H1 (cell line): ENCODE measurements around the gene MAPK1. TPM values are rescaled to one million over a fixed set of nuclear protein-coding genes. Genes with fewer than 3 reads are reported as not detected.
"Not testable (repeated sequence)": the region's sequence is repeated elsewhere in the genome, so short reads cannot be mapped to it uniquely, and the experiment has no call there.

Source experiments
- CTCF ChIA-PET: fragments of 300-600 bp; sonication (Branson Sonifier 250); formaldehyde crosslinking; loops from one replicate; lab custom pipeline; 2021; ENCODE audit not compliant: partially characterized antibody; lab: Charles Lee
- POLR2A ChIA-PET: fragments of 300-600 bp; sonication (Branson Sonifier 250); formaldehyde crosslinking; loops from one replicate; lab custom pipeline; 2021; ENCODE audit warnings: inconsistent platforms; ENCODE audit not compliant: partially characterized antibody; lab: Charles Lee
- DNase-seq, 2 experiments: peaks; one replicate each; pipeline versions ENCODE4 v3.0.0 to v3.0.0-alpha.2; 2010 to 2022; ENCODE audit warnings: low spot score in 2 of 2, low read depth in 1 of 2, mixed read lengths in 1 of 2
- FAIRE-seq: peaks from 2 replicates; lab custom pipeline; 2011; peaks lifted over from hg19 to GRCh38; lab: Jason Lieb, UNC
- H2AFZ ChIP-seq: 2 replicates; pipeline ENCODE4 v1.8.1; 2012; ENCODE audit warnings: low read length, inconsistent platforms
- H2AK5ac ChIP-seq: 2 replicates; pipeline ENCODE4 v1.6.1; 2013; ENCODE audit warnings: low read depth, low read length
- H2BK120ac ChIP-seq: replicated peaks from 2 replicates; pipeline ENCODE3; 2013; ENCODE audit warnings: low read depth, low read length, inconsistent platforms
- H2BK12ac ChIP-seq: 2 replicates; pipeline ENCODE4 v1.6.1; 2013; ENCODE audit warnings: low read depth, low read length
- H2BK15ac ChIP-seq: 2 replicates; pipeline ENCODE4 v1.6.1; 2013; ENCODE audit warnings: low read length
- H2BK20ac ChIP-seq: 2 replicates; pipeline ENCODE4 v1.6.1; 2013; ENCODE audit warnings: low read length
- H2BK5ac ChIP-seq: 2 replicates; pipeline ENCODE4 v1.6.1; 2013; ENCODE audit warnings: low read depth, low read length
- H3K14ac ChIP-seq: 2 replicates; pipeline ENCODE4 v1.6.1; 2013; ENCODE audit warnings: inconsistent platforms; ENCODE audit not compliant: insufficient read length
- H3K18ac ChIP-seq: 2 replicates; pipeline ENCODE4 v1.6.1; 2013; ENCODE audit warnings: low read length; ENCODE audit errors: extremely low read depth
- H3K23ac ChIP-seq: 2 replicates; pipeline ENCODE4 v1.6.1; 2013; ENCODE audit warnings: inconsistent platforms; ENCODE audit not compliant: insufficient read length
- H3K23me2 ChIP-seq: 2 replicates; pipeline ENCODE4 v1.6.1; 2013; ENCODE audit warnings: low read depth, low read length
- H3K27ac ChIP-seq: 2 replicates; pipeline ENCODE4 v1.6.1; 2011; ENCODE audit warnings: low read depth, low read length, inconsistent platforms
- H3K27me3 ChIP-seq, 4 experiments: replicated peaks in 1 of 4; 1 replicate in 1 of 4; 2 replicates in 3 of 4; pipeline versions ENCODE4 v1.6.1 to v1.8.1; 2011 to 2013; ENCODE audit warnings: low read length in 3 of 4, mild to moderate bottlenecking in 3 of 4, inconsistent platforms in 2 of 4, mixed read lengths in 2 of 4, moderate library complexity in 1 of 4; ENCODE audit not compliant: control insufficient read depth in 3 of 4, insufficient read depth in 3 of 4; ENCODE audit errors: extremely low read depth in 1 of 4
- H3K36me3 ChIP-seq, 4 experiments: 2 replicates each; pipeline versions ENCODE4 v1.6.1 to v1.8.1; 2011 to 2013; ENCODE audit warnings: mild to moderate bottlenecking in 4 of 4, low read length in 3 of 4, moderate library complexity in 2 of 4, control low read depth in 1 of 4, inconsistent platforms in 1 of 4; ENCODE audit not compliant: insufficient read depth in 4 of 4, control insufficient read depth in 2 of 4
- H3K4ac ChIP-seq: replicated peaks from 2 replicates; pipeline ENCODE3; 2013; ENCODE audit warnings: low read length, low read depth, mixed read lengths, inconsistent platforms; ENCODE audit not compliant: insufficient read length
- H3K4me1 ChIP-seq, 4 experiments: replicated peaks in 1 of 4; 1 replicate in 1 of 4; 2 replicates in 3 of 4; pipeline versions ENCODE4 v1.6.1 to v1.8.1; 2011 to 2013; ENCODE audit warnings: low read length in 3 of 4, inconsistent platforms in 2 of 4, mixed read lengths in 1 of 4; ENCODE audit not compliant: insufficient read depth in 4 of 4, control insufficient read depth in 3 of 4
- H3K4me2 ChIP-seq, 2 experiments: 2 replicates each; pipeline versions ENCODE4 v1.6.1 to v1.8.1; 2011 to 2013; ENCODE audit warnings: low read depth in 2 of 2, low read length in 2 of 2, control low read depth in 1 of 2, inconsistent platforms in 1 of 2, mild to moderate bottlenecking in 1 of 2; ENCODE audit not compliant: insufficient read depth in 1 of 2
- H3K4me3 ChIP-seq, 4 experiments: fragments of 200-600, 300-600 bp in 1 of 4; sonication (generic), shearing (Covaris generic), sonication (Bioruptor Twin) in 1 of 4; 2 replicates each; pipeline versions ENCODE4 v1.5.1 to v1.8.1; 2011 to 2016; ENCODE audit warnings: low read length in 4 of 4, low read depth in 3 of 4, control low read depth in 2 of 4, inconsistent platforms in 2 of 4, mild to moderate bottlenecking in 2 of 4, mixed read lengths in 1 of 4, moderate library complexity in 1 of 4; ENCODE audit not compliant: insufficient read depth in 2 of 4; ENCODE audit errors: extremely low read depth in 1 of 4
- H3K56ac ChIP-seq: replicated peaks from 2 replicates; pipeline ENCODE3; 2013; ENCODE audit warnings: low read depth, mild to moderate bottlenecking, mixed read lengths, low read length, inconsistent platforms; ENCODE audit not compliant: insufficient read length
- H3K79me1 ChIP-seq: 2 replicates; pipeline ENCODE4 v1.6.1; 2013; ENCODE audit warnings: low read depth, low read length, control low read depth
- H3K79me2 ChIP-seq, 2 experiments: 2 replicates each; pipeline versions ENCODE4 v1.6.1 to v1.8.1; 2012 to 2013; ENCODE audit warnings: low read length in 2 of 2, mild to moderate bottlenecking in 2 of 2, inconsistent platforms in 1 of 2; ENCODE audit not compliant: insufficient read depth in 2 of 2, control insufficient read depth in 1 of 2
- H3K9ac ChIP-seq, 4 experiments: replicated peaks in 1 of 4; 1 replicate in 1 of 4; 2 replicates in 3 of 4; pipeline versions ENCODE4 v1.6.1 to v1.8.1; 2011 to 2013; ENCODE audit warnings: low read depth in 3 of 4, low read length in 3 of 4, control low read depth in 2 of 4, mild to moderate bottlenecking in 2 of 4, moderate library complexity in 2 of 4, inconsistent platforms in 1 of 4; ENCODE audit errors: extremely low read depth in 1 of 4
- H3K9me3 ChIP-seq, 2 experiments: 2 replicates each; pipeline versions ENCODE4 v1.6.1 to v1.8.1; 2012 to 2013; ENCODE audit warnings: mild to moderate bottlenecking in 2 of 2, moderate library complexity in 2 of 2, control low read depth in 1 of 2, inconsistent platforms in 1 of 2, low read depth in 1 of 2, low read length in 1 of 2, mixed read lengths in 1 of 2; ENCODE audit not compliant: insufficient read depth in 2 of 2
- H4K20me1 ChIP-seq, 2 experiments: replicated peaks in 1 of 2; 2 replicates each; pipeline versions ENCODE3 to v1.8.1; 2011 to 2013; ENCODE audit warnings: inconsistent platforms in 2 of 2, low read length in 2 of 2, mild to moderate bottlenecking in 1 of 2; ENCODE audit not compliant: insufficient read depth in 2 of 2, control insufficient read depth in 1 of 2
- H4K5ac ChIP-seq: 2 replicates; pipeline ENCODE4 v1.6.1; 2013; ENCODE audit warnings: low read length, low read depth, mixed read lengths, inconsistent platforms; ENCODE audit not compliant: insufficient read length
- H4K8ac ChIP-seq: 2 replicates; pipeline ENCODE4 v1.8.0; 2013; ENCODE audit warnings: mild to moderate bottlenecking, moderate library complexity, low read length, inconsistent platforms; ENCODE audit not compliant: insufficient read depth; ENCODE audit errors: extremely low read depth
- H4K91ac ChIP-seq: replicated peaks from 2 replicates; pipeline ENCODE3; 2013; ENCODE audit warnings: low read length, mixed read lengths, inconsistent platforms; ENCODE audit not compliant: insufficient read length
- WGBS, 2 experiments: shearing (Covaris generic) in 1 of 2; methylation state at CpG; one replicate each; pipeline versions ENCODE4 v1.1.6 to v1.1.7; 2013 to 2015; ENCODE audit warnings: low lambda C conversion rate in 2 of 2, mixed read lengths in 2 of 2, inconsistent platforms in 1 of 2, low coverage in 1 of 2, missing lambda C conversion rate in 1 of 2; ENCODE audit not compliant: insufficient replicate concordance in 2 of 2, insufficient coverage in 1 of 2, insufficient read length in 1 of 2; ENCODE audit errors: extremely low coverage in 1 of 2, missing lambda C conversion rate in 1 of 2; 5-methylcytosine and 5-hydroxymethylcytosine counted together
- polyA plus RNA-seq, 7 experiments: library from polyadenylated mRNA; depleted of rRNA in 3 of 7; stranded (reverse) in 5 of 7; unstranded in 2 of 7; fragments of >200 nt in 5 of 7; fragments of 200-250 nt in 2 of 7; gene quantifications; 1 replicate in 5 of 7; 2 replicates in 1 of 7; 4 replicates in 1 of 7; pipeline versions ENCODE4 v1.2.1 to v1.2.3, GENCODE V29; 2011 to 2013; ENCODE audit warnings: missing spikeins in 2 of 7, mixed read lengths in 2 of 7
- total RNA-seq: library from RNA; stranded (reverse); fragmentation: NEBNext Ultra II Directional; extraction: Animal tissue kit (Norgen Biotek cat#: 25700); gene quantifications from 2 replicates; pipeline ENCODE4 v1.2.1, GENCODE V29; 2021

MAPK1 gene
- total and polyA plus RNA-seq, 2 of the 8 experiments (the other 6 are each of a cell fraction or from before 2014, with no cell fraction given), result 28.1 to 101 TPM

DNA sequence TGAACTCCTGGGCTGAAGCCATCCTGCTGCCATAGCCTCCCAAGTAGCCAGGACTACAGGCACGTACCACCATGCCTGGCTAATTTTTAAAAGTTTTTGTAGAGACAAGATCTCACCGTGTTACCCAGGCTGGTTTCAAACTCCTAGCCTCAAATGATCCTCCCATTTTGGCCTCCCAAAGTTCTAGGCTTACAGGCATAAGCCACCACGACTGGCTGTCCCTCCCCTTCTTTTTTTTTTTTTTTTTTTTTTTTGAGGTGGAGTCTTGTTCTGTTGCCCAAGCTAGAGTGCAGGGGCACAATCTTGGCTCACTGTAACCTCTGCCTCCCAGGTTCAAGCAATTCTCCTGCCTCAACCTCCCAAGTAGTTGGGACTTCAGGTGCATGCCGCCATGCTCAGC is 7.5 kb upstream of the MAPK1 start:
- H3K36me3 ChIP-seq, H4K8ac ChIP-seq, H4K91ac ChIP-seq, H3K79me1 ChIP-seq, H2BK12ac ChIP-seq, FAIRE-seq, H3K18ac ChIP-seq, H3K4me1 ChIP-seq, H2AFZ ChIP-seq, H2BK120ac ChIP-seq, H3K4ac ChIP-seq, H3K9me3 ChIP-seq, H3K9ac ChIP-seq, H3K56ac ChIP-seq, H3K27me3 ChIP-seq, H2AK5ac ChIP-seq, H3K4me3 ChIP-seq, H3K79me2 ChIP-seq, H3K27ac ChIP-seq, H2BK15ac ChIP-seq, H3K4me2 ChIP-seq, H2BK5ac ChIP-seq, H4K5ac ChIP-seq, H2BK20ac ChIP-seq, H3K23me2 ChIP-seq, H4K20me1 ChIP-seq, H3K14ac ChIP-seq, H3K23ac ChIP-seq, DNase-seq: not testable (repeated sequence)
- CTCF ChIA-PET, result interaction anchor here (1.1 kb wide), 1 partner anchor 65 kb away, joined by 3 read pairs; no protein-coding TSS in a partner anchor
- 88% methylated on average over 4 of the region's 4 CpGs; no CpG with 5 or more reads in 1 of the 2 experiments for WGBS, 2 experiments
- POLR2A ChIA-PET, result interaction anchor here (0.6 kb wide), 1 partner anchor 61 kb away, joined by 5 read pairs; no protein-coding TSS in a partner anchor
